Right lobe of liver (tissue), 4 donors: ENCODE data around the gene CDC25C.

Experiments used
- CTCF ChIP-seq, 4 donors: fragments of 200-600 bp in 3 of 4; fragments of 450-650 bp in 1 of 4; IDR thresholded peaks; one replicate each; pipeline versions ENCODE4 v1.5.1 to v1.8.0; 2016 to 2022; ENCODE audit warnings: antibody characterized with exemption in 4 of 4, mild to moderate bottlenecking in 2 of 4
- POLR2A ChIP-seq: fragments of 450-650 bp; IDR thresholded peaks from one replicate; pipeline ENCODE4 v1.6.1; 2017; ENCODE audit warnings: antibody characterized with exemption, mild to moderate bottlenecking
- donor health status: DM: no; HTN: no; CAD: no.
- donor health status: DM: no; HTN: no; CAD: no.
- donor health status: DM: no; HTN: yes; CAD: no.

GRCh38 chr5:138272681-138273080 is 58.9 kb downstream of the CDC25C start:
- TF ChIP-seq CTCF (IDR thresholded peaks at IDR 0.05) = no peak
- TF ChIP-seq POLR2A = no peak
